GM19240 (cell line): ENCODE results near the gene SELENOF.
"Not testable (repeated sequence)": the region's sequence is repeated elsewhere in the genome, so short reads cannot be mapped to it uniquely, and the experiment has no call there.

Experiments used
- DNase-seq: peaks from one replicate; pipeline ENCODE4 v3.0.0; 2011; ENCODE audit warnings: low spot score; ENCODE audit not compliant: insufficient read length

The SELENOF gene

GRCh38 chr1:86817246-86817826 is 96.6 kb downstream of the SELENOF start:
- DNase-seq: not testable (repeated sequence)

GRCh38 chr1:86814118-86814517 is 99.8 kb downstream of the SELENOF start:
- DNase-seq: not testable (repeated sequence)
